GM19043 (cell line): Measurements from ENCODE around the gene IGIP.
"Not testable (repeated sequence)": the region's sequence is repeated elsewhere in the genome, so short reads cannot be mapped to it uniquely, and the experiment has no call there.

ENCODE experiments used
- ATAC-seq: cut with Tn5 transposase; IDR thresholded peaks from one replicate; pipeline ENCODE4 v1.9.1; 2021; ENCODE audit warnings: low read depth; ENCODE audit not compliant: unreplicated experiment

The IGIP gene

DNA sequence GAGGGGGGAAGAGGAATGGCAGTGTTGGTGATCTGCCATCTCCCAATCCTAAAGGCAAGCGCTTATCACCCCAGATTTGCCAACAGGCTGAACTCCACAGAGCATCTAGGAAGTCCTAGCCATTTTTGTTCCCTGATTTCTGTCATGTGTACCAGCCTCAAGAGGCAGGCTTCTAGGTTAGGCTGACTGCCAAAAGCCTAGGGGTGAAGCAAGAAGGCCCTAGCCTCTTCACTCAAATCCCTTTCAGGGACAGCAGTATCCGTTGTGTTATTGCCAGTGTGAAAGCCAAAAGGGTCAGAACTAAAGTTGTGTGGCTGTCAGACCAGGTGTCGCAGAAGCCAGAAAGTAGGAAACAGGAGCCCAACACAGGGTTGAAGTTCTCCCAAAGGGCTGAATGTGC lies 14.7 kb downstream of the IGIP start:
- ATAC-seq = no peak

DNA sequence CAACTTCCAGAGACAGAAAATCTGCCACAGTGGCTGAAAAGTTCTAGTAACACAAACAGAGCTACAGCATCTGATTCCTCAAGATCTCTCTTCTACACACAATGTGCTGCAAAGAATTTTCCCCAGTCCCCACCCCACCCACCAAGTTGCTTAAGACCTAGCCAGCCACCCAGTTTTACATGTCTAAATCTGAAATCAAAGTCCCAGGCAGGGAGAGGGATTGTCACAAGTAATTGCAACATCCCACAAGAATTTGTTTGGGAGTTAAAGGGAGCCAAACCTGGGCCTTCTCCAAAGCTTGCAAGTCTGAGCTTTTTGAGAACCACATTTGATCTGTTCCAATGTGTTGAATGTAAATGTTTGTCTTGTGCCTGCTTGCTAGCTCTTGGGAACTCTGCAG lies 15.5 kb downstream of the IGIP start:
- ATAC-seq = no peak

DNA sequence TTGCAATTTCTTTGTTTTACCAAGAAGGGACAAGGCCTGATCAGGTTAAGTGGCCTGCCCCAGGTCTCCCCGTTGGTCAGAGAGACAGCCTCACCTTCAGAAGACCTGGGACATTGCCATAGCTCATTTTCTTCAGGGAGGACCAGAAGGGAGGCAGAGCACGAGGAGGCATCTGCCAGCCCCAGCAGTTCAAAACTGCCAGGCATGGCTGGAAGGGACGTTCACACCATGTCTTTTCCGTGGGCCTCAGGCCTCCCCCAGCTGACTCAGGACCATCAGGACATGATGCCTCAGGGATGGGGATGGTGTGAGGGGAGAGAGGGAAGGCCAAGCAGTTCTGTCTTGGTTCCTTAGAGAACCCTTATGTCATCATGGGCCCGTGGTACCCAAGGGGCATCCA lies 16.5 kb downstream of the IGIP start:
- no peak for ATAC-seq

DNA sequence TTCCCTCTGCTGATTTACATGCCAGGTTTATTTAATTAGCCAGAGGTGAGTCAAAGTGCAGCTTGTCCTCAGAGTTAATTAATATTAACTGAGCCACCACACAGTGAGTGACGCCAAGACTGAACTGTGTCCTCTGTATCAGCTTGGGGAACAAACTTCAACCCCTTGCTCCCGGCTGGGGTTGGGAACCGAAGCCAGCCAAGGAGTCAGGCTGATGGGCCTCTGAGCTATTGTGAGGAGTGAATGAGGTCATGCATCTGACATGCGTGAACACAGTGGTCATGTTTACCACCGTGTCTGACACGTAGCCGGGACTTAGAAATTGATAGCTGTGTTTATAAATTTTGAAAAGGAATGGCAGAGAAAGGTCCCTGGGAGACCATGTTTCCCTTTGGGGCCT lies 17.1 kb downstream of the IGIP start:
- ATAC-seq = no peak

DNA sequence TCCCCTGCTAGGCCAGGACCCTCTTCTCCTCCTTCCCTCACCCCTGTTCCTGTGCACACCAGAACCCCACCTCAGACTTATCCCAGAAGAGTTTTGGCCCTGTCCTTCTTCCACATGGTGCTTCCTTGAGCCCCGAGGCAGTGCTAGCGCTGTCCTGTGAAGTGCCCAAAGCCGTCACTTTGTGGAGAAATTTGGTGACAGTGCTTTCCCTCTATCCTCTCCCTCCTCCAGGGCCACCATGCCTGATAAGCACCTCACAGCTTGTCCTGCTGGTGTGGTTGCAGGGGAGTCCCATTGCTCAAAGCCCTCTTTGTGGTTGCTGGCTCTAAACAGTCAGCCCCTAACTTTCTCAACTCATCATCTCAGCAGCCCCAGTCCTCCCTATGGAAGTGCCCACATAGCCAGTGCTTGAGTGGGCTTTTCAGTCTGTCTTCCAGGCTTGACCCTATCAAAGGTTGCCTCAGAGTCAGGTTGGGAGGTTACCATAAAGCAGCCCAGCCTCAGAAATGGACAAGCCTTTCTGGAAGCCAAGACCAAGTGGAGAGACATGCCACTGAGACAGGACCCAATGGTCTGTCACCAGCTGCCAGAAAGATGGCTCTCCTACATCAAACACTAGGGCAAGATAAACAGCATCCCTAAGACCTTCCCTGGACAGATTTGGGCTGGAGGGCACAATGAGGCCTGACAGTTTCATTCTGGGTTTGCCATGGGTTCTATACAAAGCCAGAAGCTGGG lies 18.0 kb downstream of the IGIP start:
- no peak for ATAC-seq

DNA sequence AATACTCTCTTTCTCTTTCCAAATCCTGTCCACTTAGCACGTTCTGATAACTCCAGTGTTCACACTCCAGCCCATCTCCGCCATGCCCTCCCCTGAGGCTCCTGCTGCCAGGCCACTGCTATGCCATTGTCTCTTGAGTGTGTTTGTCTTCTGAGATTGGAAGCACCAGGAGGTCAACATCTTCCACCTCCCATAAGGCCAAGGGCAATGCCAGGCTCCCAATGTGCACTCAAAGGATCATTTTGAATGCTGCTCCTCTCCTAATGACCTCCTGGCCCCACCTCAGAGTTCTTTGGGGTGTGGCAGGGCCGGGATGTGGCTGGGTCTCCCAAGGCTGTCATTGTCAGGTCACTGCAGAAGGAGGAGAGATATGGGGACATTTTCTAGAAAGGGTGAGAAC lies 19.5 kb downstream of the IGIP start:
- ATAC-seq = no peak

DNA sequence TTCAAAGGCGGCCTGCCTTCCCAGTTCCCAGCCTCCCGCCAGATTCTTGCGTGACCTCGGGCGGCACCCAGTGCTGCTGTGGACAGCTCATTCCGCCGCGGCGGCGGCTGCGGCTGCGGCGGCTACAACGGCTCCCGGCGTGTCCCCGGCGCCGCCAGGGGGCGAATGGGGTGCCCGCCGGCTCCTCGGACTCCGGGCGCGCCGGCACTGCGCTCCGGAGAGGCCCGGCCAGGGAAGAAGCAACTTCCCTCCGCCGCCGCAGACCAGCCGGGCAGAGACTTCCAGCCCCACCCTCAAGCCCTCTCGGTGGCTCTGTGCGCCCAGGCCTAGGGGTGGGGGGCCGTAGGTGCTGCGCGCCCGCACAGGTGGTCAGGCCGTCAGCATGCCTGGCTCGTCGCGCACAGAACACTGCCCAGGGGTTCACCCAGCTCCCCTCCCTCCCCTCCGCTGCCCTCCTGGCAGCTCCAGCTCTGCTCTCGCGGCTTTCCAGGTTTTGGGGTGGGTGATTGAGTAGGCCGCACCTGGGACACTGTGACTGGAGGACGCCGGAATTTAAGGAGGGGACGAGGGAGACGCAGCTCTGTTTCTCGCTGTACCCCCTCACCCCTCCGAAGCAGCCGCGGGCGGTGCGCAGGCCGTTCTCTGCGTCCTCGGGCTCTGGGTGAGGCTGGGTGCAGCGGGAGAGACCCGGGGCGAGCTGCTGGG lies 20.2 kb downstream of the IGIP start:
- ATAC-seq = no peak

DNA sequence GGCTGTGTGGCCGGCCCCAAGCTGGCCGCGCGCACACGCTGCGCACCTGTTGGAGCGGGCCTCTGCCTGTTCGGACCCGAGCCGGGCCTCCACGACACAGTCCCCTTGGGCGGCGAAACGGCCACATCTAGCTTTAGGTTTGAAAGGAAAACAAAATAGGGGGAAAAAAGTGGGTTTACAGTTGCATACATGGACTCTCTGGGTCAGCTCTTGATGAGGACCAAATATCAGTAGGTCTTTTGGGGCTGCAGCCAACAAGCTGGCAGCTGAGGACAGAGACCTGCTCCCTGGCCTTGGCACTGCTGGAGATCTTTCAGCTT lies 20.7 kb downstream of the IGIP start:
- no peak for ATAC-seq

DNA sequence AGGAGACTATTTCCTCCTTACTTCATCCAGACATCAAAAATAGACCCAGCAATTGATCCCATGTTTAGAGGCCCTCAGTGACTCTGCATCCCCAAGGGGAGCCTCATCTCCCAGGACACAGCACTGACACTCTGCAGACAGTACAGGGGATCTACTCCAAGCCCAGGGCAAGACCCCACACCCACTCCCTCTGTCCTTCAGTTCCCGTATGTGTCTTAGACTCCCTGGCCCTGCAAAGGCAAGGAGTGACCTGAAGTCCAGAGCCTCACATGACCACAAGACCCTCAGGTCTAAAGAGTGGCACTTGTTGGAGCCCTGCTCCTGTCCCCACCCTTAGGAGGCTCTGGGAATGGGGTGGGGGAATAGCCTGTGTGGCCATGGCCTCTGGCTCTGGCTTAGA lies 21.7 kb downstream of the IGIP start:
- no peak for ATAC-seq

DNA sequence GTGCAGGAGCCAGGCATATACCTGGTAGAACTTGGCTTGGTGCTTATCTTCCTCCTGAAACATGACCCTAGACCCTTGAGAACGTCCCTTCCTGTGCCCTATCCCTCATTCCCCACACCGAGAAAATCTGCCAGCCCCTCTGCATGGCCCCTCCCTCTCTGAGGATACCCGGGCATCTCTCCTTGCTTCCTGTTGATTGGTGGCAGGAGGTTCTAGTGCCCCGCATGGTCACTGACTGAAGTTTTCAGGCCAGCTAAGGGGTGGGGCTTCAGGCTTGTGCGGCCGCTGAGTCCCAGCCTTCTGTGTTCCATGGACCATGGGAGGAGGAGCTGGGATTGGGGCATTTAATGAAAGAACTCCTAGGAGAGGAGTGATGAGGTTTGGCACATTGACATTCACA lies 22.8 kb downstream of the IGIP start:
- no peak for ATAC-seq

DNA sequence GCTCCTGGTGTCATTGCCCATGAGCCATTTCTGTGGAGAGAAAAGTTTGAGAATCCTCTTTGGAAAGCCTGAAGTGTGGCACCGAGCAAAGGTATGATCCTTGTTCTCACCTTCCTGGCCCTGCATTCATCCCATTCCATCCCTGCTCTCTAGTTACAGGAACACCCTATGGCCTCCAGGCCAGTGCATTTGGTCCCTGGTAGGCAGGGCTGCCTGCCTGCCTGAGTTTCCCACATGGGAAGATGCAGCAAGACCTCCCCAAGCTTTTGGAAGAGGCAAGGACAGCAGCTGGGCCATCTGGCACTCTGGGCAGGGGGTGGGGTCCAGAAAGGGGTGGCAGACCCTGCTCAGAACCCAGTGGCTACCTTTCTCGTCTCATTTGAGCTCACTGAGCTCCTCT lies 24.5 kb downstream of the IGIP start:
- no peak for ATAC-seq

DNA sequence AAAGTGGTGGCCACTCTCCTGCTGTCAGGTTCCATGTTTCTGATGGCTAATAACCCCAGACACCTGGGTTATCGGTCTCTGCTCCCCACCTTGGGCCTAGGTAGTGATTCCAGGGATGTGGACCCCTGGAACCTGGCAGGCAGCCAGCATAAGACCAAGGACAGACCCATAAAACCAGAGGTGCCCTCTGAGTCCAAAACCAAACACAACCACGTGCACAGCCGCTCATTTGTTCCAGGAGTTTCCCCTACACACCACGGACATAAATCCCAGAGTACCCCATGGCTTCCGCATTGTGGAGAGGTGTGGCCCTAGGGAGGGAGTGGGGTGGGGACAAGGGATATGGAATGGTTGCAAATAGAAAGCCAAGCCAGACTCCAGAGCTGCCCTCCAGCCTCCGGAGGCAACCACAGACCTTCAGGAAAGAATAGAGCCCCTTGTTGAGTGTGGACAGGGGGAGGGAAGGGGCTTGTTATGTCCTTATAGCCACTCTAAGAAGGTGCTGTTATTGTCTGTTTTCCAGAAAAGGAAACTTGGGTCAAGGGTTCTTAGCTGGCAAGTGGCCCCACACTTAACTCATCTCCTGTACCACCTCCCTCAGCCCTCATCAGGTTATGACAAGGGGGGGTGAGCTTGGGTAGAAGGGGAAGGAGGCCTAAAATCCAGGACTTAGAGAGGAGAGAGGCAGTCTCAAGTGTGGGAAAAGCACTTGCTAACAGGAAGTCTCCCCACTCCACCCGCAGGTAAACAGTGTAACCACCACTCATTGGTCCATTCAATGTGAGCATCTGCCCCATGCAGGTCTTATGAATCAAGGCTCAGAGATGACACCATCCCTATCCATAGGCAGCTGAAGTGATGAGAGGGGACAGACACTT lies 25.6 kb downstream of the IGIP start:
- no peak for ATAC-seq

DNA sequence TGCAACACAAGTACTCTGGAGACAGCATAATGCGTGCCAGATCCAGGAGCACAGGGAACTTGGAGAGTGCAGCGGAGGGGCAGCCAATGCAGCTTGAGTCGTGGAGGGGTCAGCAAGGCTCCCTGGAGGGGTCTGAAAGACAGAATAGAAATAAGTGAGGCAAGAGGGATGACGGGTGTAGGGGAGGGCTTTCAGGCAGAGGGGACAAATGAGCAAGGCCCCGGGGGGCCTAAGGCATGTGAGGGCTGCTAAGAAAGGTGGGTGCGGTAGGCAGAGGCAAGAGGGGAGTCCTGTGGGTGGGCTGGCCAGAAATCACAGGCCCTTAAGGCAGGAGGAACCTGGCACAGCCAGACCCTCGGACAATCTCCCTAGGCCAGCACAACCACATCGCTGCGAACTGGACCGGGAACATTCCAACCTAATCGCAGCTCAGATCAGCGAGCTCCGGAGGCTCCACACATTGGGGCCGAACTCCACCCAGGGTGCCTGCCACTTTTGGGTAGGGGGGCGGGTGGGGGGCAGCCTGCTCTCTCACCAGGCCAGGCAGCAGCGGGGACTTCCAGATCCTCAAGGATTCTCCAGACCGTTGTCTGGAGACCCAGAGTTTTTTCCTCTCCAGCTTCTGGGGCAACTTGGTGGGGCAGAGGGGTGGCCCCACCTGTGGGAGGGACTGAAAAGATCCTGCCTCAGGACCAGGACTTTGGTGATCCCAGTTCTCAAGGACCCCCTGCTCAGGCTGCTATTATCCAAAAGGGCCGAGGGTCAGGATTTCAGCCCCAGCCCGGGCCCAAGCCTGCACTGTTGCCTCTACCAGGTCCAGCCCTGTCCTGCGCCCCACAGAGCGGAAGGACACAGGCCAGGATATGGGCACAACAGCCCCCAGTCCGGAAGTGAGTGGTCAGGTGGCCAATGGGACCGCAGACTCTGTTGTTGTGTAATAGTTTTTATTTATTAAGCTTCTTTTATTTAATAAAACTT lies 26.6 kb downstream of the IGIP start:
- ATAC-seq = no peak

DNA sequence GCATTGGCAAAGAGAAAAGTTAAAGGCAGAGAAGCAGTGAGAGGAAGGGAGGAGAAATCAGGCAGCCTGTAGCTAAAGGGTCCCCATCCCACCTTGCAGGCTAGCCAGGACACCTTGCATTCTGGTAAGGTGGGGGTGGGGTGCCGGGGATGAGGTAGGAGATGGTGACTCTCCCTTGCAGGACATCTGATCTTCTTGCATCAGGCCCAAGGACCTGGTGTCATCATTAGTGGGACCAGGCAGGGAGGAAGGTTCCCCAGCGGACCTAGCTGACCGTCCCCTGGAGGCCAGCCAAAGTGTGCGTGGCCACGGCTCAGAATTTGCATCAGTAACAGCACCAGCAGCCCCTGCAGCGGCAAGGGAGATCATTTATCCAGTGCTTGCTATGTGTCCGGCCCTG lies 27.5 kb downstream of the IGIP start:
- ATAC-seq = no peak

DNA sequence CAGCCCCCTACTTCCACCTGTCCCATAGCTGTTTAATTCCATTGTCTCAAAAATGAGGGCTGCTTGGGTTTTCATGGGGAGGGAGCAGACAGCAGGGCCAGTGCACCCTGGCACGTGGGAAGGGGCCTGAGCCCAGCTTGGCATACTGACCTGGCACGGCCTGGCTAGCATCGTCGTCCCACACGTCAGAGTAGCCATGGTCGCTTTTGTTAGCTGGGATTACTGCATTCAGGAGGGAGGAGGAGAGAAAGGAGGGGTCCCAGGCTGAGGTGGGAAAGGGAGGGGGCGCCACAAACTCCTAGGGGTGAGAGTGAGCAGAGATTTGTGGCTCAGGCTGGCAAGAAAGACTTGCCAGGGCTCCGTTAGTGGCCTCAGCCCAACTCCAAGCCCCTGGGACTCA lies 28.2 kb downstream of the IGIP start:
- ATAC-seq = no peak

DNA sequence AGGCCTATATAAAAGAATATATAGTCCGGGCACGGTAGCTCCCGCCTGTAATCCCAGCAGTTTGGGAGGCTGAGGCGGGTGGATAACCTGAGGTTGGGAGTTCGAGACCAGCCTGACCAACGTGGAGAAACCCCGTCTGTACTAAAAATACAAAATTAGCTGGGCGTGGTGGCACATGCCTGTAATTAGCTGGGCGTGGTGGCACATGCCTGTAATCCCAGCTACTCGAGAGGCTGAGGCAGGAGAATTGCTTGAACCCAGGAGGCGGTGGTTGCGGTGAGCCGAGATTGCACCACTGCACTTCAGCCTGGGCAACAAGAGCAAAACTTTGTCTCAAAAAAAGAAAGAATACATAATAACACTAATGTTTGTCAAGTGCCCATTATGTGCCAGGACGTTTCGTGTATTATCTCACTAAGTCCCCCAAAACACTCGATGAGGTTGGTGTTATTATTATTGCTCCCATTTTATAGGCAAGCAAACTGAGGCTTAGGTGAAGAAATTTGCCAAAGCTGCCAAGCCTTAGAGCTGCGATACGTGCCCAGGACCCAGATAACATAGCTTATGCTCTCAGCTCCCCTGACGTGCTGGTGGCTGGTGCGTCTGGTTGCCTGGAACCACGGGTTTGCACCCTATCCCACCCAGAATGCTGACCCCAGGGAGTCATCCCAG lies 29.1 kb downstream of the IGIP start:
- ATAC-seq = not testable (repeated sequence)

DNA sequence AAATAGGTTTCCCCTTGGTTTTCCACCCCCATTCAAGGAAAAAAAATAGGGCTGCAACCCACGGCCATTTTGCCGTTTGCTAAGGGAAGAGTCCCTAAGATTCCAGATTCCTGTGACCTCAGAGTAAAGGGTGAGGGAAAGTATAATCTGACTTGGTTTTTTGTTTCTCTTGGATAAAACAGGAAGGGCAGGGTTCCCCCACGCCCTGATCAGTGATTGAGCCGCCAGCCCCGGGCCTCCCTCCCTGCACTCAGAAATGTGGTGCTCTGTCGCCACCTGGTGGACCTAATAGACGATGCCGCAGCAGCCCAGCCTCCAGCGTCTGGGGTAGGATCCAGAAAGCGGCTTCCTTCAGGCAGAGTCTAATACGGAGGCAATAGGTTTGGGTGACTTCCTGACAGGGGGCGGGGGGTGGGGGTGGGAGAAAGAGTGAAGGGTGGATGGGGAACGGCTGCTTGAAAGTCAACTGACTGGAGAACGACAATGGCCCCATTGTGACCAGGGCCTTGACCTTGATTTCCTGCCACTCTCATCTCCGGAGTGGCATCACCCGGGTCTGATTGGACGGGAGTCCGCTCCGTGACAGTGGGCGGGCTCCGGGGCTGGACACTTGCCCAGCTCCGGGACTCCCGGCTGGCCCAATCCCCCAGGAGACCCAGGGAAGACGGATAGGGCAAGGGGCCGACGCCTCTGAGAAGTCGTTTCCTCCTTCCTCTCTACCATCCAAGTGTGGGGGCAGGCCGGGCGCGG lies 31.5 kb downstream of the IGIP start:
- ATAC-seq = peak; percentile 95

DNA sequence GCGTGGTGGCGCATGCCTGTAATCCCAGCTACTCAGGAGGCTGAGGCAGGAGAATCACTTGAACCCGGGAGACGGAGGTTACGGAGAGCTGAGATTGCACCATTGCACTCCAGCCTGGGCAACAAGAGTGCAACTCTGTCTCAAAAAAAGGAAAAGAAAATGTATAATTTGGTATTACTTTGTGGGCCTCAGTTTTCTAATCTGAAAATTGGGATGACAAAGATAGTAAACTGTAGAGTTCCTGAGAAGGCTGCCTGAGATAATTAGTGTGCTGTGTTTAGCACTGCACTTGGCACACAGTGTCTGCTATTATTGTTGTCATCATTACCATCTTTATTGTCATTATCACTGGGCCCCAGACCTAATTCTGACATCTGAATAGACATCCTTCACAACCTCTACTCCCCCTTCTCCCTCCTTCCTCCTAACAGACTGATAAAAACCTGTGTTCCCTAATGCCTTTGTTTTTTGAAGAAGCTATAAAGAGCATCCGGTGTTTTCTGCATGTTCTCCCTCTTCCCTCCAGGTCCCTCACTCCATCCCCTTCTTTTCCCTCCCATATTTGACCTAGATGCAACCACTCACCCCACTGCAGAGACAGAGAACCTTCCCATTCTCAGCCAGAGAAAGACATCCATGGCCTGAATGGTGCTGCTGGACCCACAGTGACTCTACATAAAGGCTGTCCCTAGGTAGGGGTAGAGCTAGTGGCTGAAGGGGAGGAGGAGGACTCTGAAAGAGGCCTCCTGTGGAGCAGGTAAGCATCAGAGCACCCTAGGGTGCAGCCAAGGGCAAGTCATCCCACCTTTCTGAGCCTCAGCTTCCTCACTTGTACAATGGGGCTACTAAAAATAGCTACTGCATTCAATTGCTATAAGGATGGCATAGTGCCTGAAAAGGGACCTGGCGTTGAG lies 33.5 kb downstream of the IGIP start:
- ATAC-seq = no peak
